ENCODE data around the gene APOO. TPM values are rescaled to one million over a fixed set of nuclear protein-coding genes. Genes with fewer than 3 reads are reported as not detected.

APOO gene
- total RNA-seq, 4 donors from 2014 or later = 12.1 to 37.3 (median 30.8) TPM

DNA sequence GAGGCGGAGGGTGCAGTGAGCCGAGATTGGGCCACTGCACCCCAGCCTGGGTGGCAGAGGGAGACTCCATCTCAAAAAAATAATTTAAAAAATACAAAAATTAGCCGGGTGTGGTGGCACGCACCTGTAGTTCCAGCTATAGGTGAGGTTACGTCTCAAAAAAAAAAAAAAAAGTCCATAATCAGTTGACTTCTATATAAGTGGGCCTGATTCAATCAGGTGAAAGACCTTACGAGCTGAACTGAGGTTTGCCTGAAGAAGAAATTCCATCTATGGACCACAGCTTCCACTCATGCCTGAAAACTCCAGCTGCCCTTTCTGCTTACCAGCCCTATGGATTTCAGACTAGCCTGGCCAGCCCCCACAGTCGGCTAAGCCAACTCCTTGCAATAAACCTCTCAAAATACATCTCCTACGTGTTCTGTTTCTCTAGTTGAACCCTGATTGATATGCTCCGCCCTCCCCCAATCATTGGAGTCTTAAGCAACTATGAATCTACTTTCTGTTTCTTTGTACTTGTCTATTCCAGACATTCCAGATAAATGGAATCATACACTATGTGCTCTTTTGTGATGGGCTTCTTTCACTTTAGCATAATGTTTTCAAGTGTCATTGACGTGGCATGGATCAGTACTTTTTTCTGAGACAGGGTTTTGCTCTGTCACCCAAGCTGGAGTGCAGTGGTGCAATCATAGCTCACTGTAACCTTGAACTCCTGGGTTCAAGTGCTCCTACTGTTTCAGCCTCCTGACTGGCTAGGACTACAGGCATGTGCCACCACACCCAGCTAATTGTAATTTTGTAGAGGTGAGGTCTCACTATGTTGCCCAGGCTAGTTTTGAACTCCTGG lies 88.1 kb downstream of the APOO start:
- TF ChIP-seq POLR2A (IDR thresholded peaks at IDR 0.05) (no peak), CTCF (IDR thresholded peaks at IDR 0.05 in 4 of 5, conservative IDR thresholded peaks at IDR 0.05 in 1 of 5) (no peak)
- Histone ChIP-seq H3K36me3 (no peaks in the 10 kb centered on the region), H3K27me3 (no peaks in the 10 kb centered on the region), H3K27ac (no peak overlapping the region), H3K4me3 (no peak overlapping the region), H3K4me1 (no peaks in the 10 kb centered on the region), H3K9me3 (no peaks in the 10 kb centered on the region)
- DNase-seq (no peak), ATAC-seq (no peak)
- in situ Hi-C loops (cut with MboI; ENCODE audit: low sequenced_read_pairs in 4 of 4) = no loop called here
- intact Hi-C loops (cut with DNase I; ENCODE audit: low total_unique reads) = no loop called here

DNA sequence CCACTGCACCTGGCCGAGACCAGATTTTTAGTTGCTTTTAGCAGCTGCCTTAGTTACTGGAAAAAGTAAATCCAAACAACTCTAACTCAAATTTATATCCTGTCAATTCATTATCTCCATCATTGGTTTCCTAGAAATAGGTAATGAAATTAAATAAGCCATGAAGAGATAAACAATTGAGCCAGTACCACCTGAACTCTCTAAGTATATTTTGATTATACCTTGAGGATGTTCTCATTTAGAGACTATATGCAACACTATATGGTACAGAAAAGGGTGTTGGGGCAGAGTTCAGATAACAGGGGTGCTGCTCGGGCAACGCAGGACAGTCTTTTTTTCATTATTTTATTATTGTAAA lies 89.8 kb downstream of the APOO start:
- intact Hi-C loops (cut with DNase I; ENCODE audit: low total_unique reads) = no loop called here
- H3K4me3 ChIP-seq = no peak overlapping the region
- DNase-seq = no peak
- in situ Hi-C loops (cut with MboI; ENCODE audit: low sequenced_read_pairs in 4 of 4) = no loop called here
- H3K9me3 ChIP-seq = no peaks in the 10 kb centered on the region
- no peaks in the 10 kb centered on the region for H3K4me1 ChIP-seq
- TF ChIP-seq POLR2A (IDR thresholded peaks at IDR 0.05) (no peak), CTCF (IDR thresholded peaks at IDR 0.05 in 4 of 5, conservative IDR thresholded peaks at IDR 0.05 in 1 of 5) (no peak)
- ATAC-seq = no peak
- no peaks in the 10 kb centered on the region for H3K27me3 ChIP-seq
- H3K36me3 ChIP-seq = no peaks in the 10 kb centered on the region
- no peak overlapping the region for H3K27ac ChIP-seq

DNA sequence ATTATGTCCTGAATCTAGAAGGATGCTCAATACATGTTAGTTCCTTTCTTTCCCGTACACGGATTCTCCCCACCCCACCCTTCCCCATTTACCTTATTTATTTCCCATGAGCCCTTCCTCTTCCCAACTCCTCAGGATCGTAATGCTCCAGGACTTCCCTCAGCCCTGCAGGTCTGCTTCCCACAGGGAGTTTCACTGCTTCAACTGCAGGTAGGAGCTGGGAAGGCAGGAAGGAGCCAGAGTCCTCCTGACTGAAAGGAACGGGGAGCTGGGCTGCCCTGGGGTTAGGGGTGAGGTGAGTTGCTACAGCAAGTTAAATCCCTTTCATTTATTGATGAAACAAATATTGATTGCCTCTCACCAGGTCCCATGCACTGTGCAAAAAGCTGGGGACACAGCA lies 91.6 kb downstream of the APOO start:
- H3K4me1 ChIP-seq = no peaks in the 10 kb centered on the region
- no peaks in the 10 kb centered on the region for H3K36me3 ChIP-seq
- TF ChIP-seq POLR2A (IDR thresholded peaks at IDR 0.05) = no peak
- no peak for TF ChIP-seq CTCF (IDR thresholded peaks at IDR 0.05 in 4 of 5, conservative IDR thresholded peaks at IDR 0.05 in 1 of 5)
- intact Hi-C loops (cut with DNase I; ENCODE audit: low total_unique reads) = no loop called here
- ATAC-seq (no peak), DNase-seq (no peak)
- no peaks in the 10 kb centered on the region for H3K27me3 ChIP-seq
- no peaks in the 10 kb centered on the region for H3K9me3 ChIP-seq
- in situ Hi-C loops (cut with MboI; ENCODE audit: low sequenced_read_pairs in 4 of 4) = no loop called here
- no peak overlapping the region for H3K4me3 ChIP-seq
- no peak overlapping the region for H3K27ac ChIP-seq

DNA sequence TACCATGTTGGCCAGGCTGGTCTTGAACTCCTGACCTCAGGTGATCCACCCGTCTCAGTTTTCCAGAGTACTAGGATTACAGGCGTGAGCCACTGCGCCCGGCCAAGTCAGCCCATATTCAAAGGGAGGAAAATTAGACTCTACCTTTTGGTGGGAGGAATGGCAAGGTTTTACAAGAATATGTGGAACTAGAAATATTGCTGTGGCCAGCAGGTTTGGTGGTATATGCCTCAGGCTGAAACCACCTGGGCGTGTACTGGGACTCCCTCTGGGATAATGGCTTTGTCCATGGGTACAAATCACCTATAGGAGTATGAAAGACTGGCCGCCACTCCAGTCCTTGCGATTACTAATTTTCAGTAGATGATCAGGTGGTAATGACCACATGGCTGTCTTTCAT lies 92.4 kb downstream of the APOO start:
- ATAC-seq = no peak
- H3K4me3 ChIP-seq = no peak overlapping the region
- H3K27me3 ChIP-seq = no peaks in the 10 kb centered on the region
- H3K9me3 ChIP-seq = no peaks in the 10 kb centered on the region
- in situ Hi-C loops (cut with MboI; ENCODE audit: low sequenced_read_pairs in 4 of 4) (no loop called here), intact Hi-C loops (cut with DNase I; ENCODE audit: low total_unique reads) (no loop called here)
- H3K36me3 ChIP-seq = no peaks in the 10 kb centered on the region
- TF ChIP-seq POLR2A (IDR thresholded peaks at IDR 0.05) (no peak), CTCF (IDR thresholded peaks at IDR 0.05 in 4 of 5, conservative IDR thresholded peaks at IDR 0.05 in 1 of 5) (no peak)
- no peak overlapping the region for H3K27ac ChIP-seq
- H3K4me1 ChIP-seq = no peaks in the 10 kb centered on the region
- DNase-seq = no peak

DNA sequence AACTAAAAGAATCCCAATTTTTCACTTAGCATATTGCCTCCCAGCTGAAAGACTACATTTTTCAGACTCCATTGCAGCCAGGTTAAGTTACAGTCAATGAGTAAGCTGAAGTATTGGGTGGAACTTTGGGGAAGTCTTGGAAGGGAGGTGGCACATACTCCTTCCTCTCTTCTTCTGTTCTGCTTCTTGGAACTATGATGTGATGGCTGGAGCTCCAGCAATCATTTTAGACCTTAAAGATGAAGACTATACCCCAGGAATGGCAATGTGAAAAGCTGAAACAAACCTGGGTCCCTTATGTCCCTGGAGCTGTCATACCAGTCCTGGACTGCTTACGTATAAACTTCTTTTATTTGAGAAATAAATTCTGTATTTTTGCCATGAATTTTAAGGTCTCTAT lies 93.9 kb downstream of the APOO start:
- TF ChIP-seq CTCF (IDR thresholded peaks at IDR 0.05 in 4 of 5, conservative IDR thresholded peaks at IDR 0.05 in 1 of 5) = no peak
- no peak for TF ChIP-seq POLR2A (IDR thresholded peaks at IDR 0.05)
- H3K27me3 ChIP-seq = no peaks in the 10 kb centered on the region
- H3K4me1 ChIP-seq = no peaks in the 10 kb centered on the region
- DNase-seq = no peak
- no peak overlapping the region for H3K4me3 ChIP-seq
- H3K36me3 ChIP-seq = no peaks in the 10 kb centered on the region
- no peak for ATAC-seq
- H3K9me3 ChIP-seq = no peaks in the 10 kb centered on the region
- in situ Hi-C loops (cut with MboI; ENCODE audit: low sequenced_read_pairs in 4 of 4) (no loop called here), intact Hi-C loops (cut with DNase I; ENCODE audit: low total_unique reads) (no loop called here)
- H3K27ac ChIP-seq = no peak overlapping the region

All from gastrocnemius medialis (tissue), 4 donors.